Transverse colon (tissue), 4 donors: ENCODE results near the gene LAMP2.
A peak's percentile ranks its signal among the peaks of the same experiment; 100 is the strongest.

Experiments used
- EP300 ChIP-seq: sonication (generic); formaldehyde crosslinking; IDR thresholded peaks from one replicate; pipeline ENCODE4 v1.6.1; 2017; ENCODE audit warnings: antibody characterized with exemption, low read depth
- POLR2A ChIP-seq: fragments of 450-650 bp; IDR thresholded peaks from one replicate; pipeline ENCODE4 v1.6.1; 2016; ENCODE audit warnings: antibody characterized with exemption, mild to moderate bottlenecking, moderate library complexity
- POLR2AphosphoS5 ChIP-seq, 3 donors: sonication (generic); formaldehyde crosslinking; IDR thresholded peaks; one replicate each; pipeline ENCODE4 v1.6.1; 2016; ENCODE audit warnings: antibody characterized with exemption in 3 of 3
- TF ChIP-seq, protein P1 (sequence below), 5 experiments: fragments of 200-600 bp in 3 of 5; fragments of 450-650 bp in 2 of 5; sonication (generic) in 3 of 5; IDR thresholded peaks; 1 replicate in 2 of 5; 2 replicates in 3 of 5; pipeline ENCODE4 v1.5.1; 2016 to 2017; ENCODE audit warnings: antibody characterized with exemption in 5 of 5, inconsistent platforms in 3 of 5, mild to moderate bottlenecking in 2 of 5, moderate library complexity in 1 of 5

DNA sequence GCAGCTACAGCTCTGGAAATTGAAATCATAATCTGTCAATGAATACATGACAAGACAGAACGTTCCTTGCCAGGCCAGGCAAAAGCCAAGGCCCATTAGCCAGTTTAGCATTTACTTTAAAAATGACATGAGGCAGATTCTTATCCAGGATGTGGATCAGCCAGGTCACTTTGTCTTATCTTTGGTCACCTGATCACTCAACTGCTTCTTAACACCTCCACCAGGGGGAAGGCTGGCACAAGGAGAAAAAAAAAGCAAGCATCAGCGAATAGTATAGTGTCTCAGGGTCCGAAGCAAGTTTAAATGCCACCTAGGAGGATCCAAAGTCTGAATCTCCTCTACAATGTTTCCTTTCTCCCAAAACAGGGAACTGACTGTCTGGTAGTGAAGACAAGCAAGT, 88.4 kb downstream of the LAMP2 start:
- TF ChIP-seq, protein P1, sequence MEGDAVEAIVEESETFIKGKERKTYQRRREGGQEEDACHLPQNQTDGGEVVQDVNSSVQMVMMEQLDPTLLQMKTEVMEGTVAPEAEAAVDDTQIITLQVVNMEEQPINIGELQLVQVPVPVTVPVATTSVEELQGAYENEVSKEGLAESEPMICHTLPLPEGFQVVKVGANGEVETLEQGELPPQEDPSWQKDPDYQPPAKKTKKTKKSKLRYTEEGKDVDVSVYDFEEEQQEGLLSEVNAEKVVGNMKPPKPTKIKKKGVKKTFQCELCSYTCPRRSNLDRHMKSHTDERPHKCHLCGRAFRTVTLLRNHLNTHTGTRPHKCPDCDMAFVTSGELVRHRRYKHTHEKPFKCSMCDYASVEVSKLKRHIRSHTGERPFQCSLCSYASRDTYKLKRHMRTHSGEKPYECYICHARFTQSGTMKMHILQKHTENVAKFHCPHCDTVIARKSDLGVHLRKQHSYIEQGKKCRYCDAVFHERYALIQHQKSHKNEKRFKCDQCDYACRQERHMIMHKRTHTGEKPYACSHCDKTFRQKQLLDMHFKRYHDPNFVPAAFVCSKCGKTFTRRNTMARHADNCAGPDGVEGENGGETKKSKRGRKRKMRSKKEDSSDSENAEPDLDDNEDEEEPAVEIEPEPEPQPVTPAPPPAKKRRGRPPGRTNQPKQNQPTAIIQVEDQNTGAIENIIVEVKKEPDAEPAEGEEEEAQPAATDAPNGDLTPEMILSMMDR (IDR thresholded peaks at IDR 0.05): peak; percentile 11 to 45 (median 30)
- no peak for TF ChIP-seq POLR2AphosphoS5 (IDR thresholded peaks at IDR 0.05)
- no peak for TF ChIP-seq POLR2A
- TF ChIP-seq EP300: no peak
